NCI-H187 treated with DMSO at 0.1 percent for 48 hours (cell line): ENCODE measurements around the gene AP3S1.

Source experiments
- DNase-seq: peaks from one replicate; lab custom pipeline; 2025; lab: John Stamatoyannopoulos, UW

AP3S1 gene

GRCh38 chr5:115825948-115826347 is 15.8 kb upstream of the AP3S1 start:
- DNase-seq: no peak

- DNase-seq: no peak
Observed at GRCh38 chr5:115829913-115830312, 11.8 kb upstream of the AP3S1 start.

- no peak for DNase-seq
Observed at GRCh38 chr5:115831163-115831768, 10.5 kb upstream of the AP3S1 start.

GRCh38 chr5:115835481-115835880 is 6.3 kb upstream of the AP3S1 start:
- DNase-seq: no peak

- peak; percentile 12 for DNase-seq
Observed at GRCh38 chr5:115838885-115839518, 2.7 kb upstream of the AP3S1 start.

- no peak for DNase-seq
Observed at GRCh38 chr5:115840873-115841272, 862 bp upstream of the AP3S1 start.

GRCh38 chr5:115842089-115842935 is 577 bp downstream of the AP3S1 start:
- DNase-seq: no peak

GRCh38 chr5:115842952-115843351 is 1.2 kb downstream of the AP3S1 start:
- no peak for DNase-seq

GRCh38 chr5:115843444-115844130 is 1.9 kb downstream of the AP3S1 start:
- no peak for DNase-seq

GRCh38 chr5:115844321-115844817 is 2.6 kb downstream of the AP3S1 start:
- DNase-seq: no peak

GRCh38 chr5:115847290-115847689 is 5.6 kb downstream of the AP3S1 start:
- DNase-seq: no peak

GRCh38 chr5:115849258-115849798 is 7.6 kb downstream of the AP3S1 start:
- DNase-seq: no peak

GRCh38 chr5:115850744-115851416 is 9.1 kb downstream of the AP3S1 start:
- no peak for DNase-seq

- no peak for DNase-seq
Observed at GRCh38 chr5:115854139-115854538, 12.4 kb downstream of the AP3S1 start.

- DNase-seq: no peak
Observed at GRCh38 chr5:115855959-115856358, 14.2 kb downstream of the AP3S1 start.

- no peak for DNase-seq
Observed at GRCh38 chr5:115857057-115857479, 15.3 kb downstream of the AP3S1 start.

- no peak for DNase-seq
Observed at GRCh38 chr5:115857626-115858349, 16.1 kb downstream of the AP3S1 start.

GRCh38 chr5:115858396-115858795 is 16.7 kb downstream of the AP3S1 start:
- no peak for DNase-seq

- DNase-seq: no peak
Observed at GRCh38 chr5:115859378-115859777, 17.6 kb downstream of the AP3S1 start.

- no peak for DNase-seq
Observed at GRCh38 chr5:115869256-115869795, 27.6 kb downstream of the AP3S1 start.
